ENCODE measurements around the gene C17orf114.

Gene C17orf114

DNA sequence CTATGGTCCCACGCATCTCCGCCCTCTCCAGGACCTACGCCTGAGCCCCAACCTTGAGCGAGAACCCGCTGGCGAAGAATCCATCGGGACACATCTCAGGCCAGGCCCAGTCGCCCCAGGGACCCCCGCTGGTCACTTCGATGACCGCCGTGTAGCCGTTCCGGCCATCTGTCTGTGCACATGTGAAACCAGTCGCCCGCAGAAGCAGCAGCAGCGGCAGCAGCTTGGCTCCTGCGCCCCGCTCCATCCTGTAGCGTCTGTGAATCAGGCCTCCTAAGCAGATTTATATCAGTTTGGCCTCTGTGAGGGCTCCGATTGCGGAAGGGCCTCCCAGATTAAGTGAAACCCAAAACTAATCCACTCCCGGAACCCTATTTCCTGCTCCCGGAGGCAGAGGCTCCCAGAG lies 16.0 kb downstream of the C17orf114 start, which contains the start of gene VMO1:
TSS of gene VMO1 (minus strand) at position 259 of the 406 bp plus-strand sequence. CDS start at position 247, 12 bp downstream.
- Mint-ChIP-seq H3K27ac (ENCODE audit: unreplicated experiment) (no peak within 1 kb of the TSS), H3K9me3 (ENCODE audit: unreplicated experiment) (no peaks in the 10 kb centered on the region), H3K27me3 (ENCODE audit: unreplicated experiment) (peaks cover 5% of the 10 kb centered on the region), H3K4me1 (ENCODE audit: unreplicated experiment) (peaks cover 17% of the 10 kb centered on the region), H3K4me3 (ENCODE audit: unreplicated experiment) (no peak within 1 kb of the TSS), H3K36me3 (ENCODE audit: unreplicated experiment) (no peaks in the 10 kb centered on the region)
- no peak for DNase-seq (ENCODE audit: extremely low spot score, unreplicated experiment)
- TF ChIP-seq, protein P1, sequence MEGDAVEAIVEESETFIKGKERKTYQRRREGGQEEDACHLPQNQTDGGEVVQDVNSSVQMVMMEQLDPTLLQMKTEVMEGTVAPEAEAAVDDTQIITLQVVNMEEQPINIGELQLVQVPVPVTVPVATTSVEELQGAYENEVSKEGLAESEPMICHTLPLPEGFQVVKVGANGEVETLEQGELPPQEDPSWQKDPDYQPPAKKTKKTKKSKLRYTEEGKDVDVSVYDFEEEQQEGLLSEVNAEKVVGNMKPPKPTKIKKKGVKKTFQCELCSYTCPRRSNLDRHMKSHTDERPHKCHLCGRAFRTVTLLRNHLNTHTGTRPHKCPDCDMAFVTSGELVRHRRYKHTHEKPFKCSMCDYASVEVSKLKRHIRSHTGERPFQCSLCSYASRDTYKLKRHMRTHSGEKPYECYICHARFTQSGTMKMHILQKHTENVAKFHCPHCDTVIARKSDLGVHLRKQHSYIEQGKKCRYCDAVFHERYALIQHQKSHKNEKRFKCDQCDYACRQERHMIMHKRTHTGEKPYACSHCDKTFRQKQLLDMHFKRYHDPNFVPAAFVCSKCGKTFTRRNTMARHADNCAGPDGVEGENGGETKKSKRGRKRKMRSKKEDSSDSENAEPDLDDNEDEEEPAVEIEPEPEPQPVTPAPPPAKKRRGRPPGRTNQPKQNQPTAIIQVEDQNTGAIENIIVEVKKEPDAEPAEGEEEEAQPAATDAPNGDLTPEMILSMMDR (IDR thresholded peaks at IDR 0.05), result no peak

DNA sequence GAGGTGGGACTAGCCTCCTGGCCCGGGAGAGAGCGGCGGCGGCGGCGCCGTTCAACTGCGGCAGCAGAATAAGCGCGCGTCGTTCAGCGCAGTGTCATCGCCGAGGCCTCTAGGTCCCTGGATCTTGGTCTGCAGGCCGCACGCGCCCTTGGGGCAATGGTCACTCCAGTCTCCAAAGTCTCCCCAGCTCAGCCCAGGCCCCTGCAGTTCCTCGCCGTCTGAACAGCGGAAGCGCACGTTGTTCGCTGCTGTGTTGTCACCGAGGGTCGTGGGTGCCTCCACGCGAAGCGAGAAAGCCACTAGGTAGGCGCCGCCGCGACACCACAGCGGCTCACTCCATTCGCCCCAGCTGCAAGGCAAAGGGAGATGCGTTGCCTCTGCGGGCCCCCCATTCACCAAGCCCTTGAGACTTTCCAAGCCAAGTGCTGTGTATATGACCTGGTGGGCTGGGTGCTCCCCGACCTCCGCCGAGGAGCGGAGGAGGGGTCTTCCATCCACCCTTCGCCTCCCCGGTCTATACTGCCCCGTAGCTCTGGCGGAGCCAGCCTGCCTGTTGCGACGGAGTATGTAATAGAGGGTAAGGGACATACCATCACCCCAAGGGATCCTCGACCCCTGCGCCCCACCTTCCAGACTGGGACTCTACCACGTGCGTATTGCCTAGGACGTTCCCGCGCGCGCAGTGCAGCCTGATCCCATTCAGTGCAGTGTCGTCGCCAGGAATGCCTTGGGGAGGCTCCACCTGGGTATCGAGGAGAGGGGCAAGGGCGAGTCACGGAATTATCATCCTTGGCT lies 16.6 kb downstream of the C17orf114 start:
- no peak overlapping the region for H3K27ac Mint-ChIP-seq (ENCODE audit: unreplicated experiment)
- H3K4me1 Mint-ChIP-seq (ENCODE audit: unreplicated experiment), result peaks cover 14% of the 10 kb centered on the region
- no peak overlapping the region for H3K4me3 Mint-ChIP-seq (ENCODE audit: unreplicated experiment)
- TF ChIP-seq, protein P1 (IDR thresholded peaks at IDR 0.05), result no peak
- no peak for DNase-seq (ENCODE audit: extremely low spot score, unreplicated experiment)
- peaks cover 8% of the 10 kb centered on the region for H3K27me3 Mint-ChIP-seq (ENCODE audit: unreplicated experiment)
- H3K9me3 Mint-ChIP-seq (ENCODE audit: unreplicated experiment), result no peaks in the 10 kb centered on the region
- no peaks in the 10 kb centered on the region for H3K36me3 Mint-ChIP-seq (ENCODE audit: unreplicated experiment)

DNA sequence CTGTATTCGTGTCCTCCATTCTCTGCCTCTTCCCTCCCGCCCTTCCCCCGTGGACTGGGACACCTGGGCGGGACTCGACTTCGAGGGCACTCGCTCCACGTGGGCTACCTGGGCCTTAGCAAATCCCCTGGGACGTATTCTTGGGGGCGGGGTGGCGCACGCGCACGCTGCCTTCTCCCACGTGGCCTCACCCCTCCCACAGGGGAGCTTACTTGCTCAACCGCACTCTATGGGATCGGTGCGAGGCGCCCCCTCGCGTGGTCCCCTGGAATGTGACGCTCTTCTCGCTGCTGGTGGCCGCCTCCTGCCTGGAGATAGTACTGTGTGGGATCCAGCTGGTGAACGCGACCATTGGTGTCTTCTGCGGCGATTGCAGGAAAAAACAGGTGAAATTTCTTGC lies 19.5 kb downstream of the C17orf114 start:
- Mint-ChIP-seq H3K4me1 (ENCODE audit: unreplicated experiment) (peaks cover 4% of the 10 kb centered on the region), H3K4me3 (ENCODE audit: unreplicated experiment) (no peak overlapping the region), H3K27ac (ENCODE audit: unreplicated experiment) (no peak overlapping the region), H3K27me3 (ENCODE audit: unreplicated experiment) (peaks cover 30% of the 10 kb centered on the region), H3K36me3 (ENCODE audit: unreplicated experiment) (no peaks in the 10 kb centered on the region), H3K9me3 (ENCODE audit: unreplicated experiment) (no peaks in the 10 kb centered on the region)
- no peak for DNase-seq (ENCODE audit: extremely low spot score, unreplicated experiment)
- TF ChIP-seq, protein P1 (IDR thresholded peaks at IDR 0.05), result no peak

DNA sequence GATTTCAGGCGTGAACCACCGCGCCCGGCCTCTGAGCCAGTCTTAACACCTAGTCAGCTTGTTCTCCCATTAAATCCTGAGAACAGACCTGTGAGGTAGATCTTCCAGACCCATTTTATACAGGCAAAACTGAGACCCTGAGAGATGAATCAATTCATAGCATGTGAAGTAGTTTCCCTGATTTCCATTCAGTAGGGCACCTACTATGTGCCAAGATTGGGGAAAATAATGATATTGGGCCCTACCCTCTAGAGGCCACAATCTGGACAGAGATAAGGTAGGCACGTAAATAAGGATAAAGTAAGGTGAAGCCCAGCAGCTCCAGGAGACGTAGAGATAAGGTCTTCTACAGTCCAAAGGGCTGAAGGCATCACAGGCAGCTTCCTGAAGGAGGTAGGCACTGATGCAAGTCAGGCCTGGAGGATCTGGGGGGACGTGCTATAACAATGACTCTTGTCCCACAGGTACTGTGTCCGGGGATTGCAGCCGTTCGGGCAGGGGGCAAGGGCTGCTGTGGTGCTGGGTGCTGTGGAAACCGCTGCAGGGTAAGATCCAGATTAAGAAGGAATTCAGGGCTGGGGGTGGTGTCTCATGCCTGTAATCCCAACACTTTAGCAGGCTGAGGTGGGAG lies 21.7 kb downstream of the C17orf114 start:
- Mint-ChIP-seq H3K36me3 (ENCODE audit: unreplicated experiment) (no peaks in the 10 kb centered on the region), H3K27me3 (ENCODE audit: unreplicated experiment) (peaks cover 30% of the 10 kb centered on the region), H3K9me3 (ENCODE audit: unreplicated experiment) (no peaks in the 10 kb centered on the region), H3K4me3 (ENCODE audit: unreplicated experiment) (no peak overlapping the region), H3K4me1 (ENCODE audit: unreplicated experiment) (no peaks in the 10 kb centered on the region), H3K27ac (ENCODE audit: unreplicated experiment) (no peak overlapping the region)
- TF ChIP-seq, protein P1 (IDR thresholded peaks at IDR 0.05), result no peak
- DNase-seq (ENCODE audit: extremely low spot score, unreplicated experiment), result no peak

All from osteocyte (in vitro differentiated cells).